ENCODE measurements around the gene GALNT17. TPM values are rescaled to one million over a fixed set of nuclear protein-coding genes. Genes with fewer than 3 reads are reported as not detected.

The GALNT17 gene
- polyA plus RNA-seq, 1 donor from 2014 or later = 15.7 TPM

DNA sequence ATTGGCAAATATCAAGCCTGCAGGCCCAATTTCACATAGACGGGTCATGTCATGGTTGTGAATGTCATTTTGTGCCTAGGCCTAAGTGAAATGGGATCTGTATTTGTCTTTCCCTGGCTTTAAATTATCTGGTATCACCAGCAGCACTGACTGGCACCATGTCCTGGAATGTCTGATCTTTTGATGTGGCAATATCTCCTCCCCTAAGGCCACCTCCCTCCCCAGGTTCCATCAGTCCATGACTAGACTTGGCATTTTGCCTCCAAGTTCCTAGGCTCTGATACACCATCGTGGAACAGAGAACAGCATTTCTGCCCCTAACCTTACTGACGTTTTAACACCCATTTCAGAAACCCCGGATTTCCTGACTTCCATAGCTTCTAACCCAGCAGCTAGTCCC lies 513.9 kb downstream of the GALNT17 start:
- no peak for TF ChIP-seq TAF1 (IDR thresholded peaks at IDR 0.05; ENCODE audit: low read depth)
- no peak for TF ChIP-seq MXI1 (conservative IDR thresholded peaks at IDR 0.05; ENCODE audit: poor library complexity, severe bottlenecking)
- TF ChIP-seq POLR2AphosphoS5 (IDR thresholded peaks at IDR 0.05) = no peak
- no peak for TF ChIP-seq EZH2 (IDR thresholded peaks at IDR 0.05; ENCODE audit: borderline replicate concordance, insufficient read depth, low read length, poor library complexity, severe bottlenecking)
- no peak for TF ChIP-seq SMC3 (conservative IDR thresholded peaks at IDR 0.05; ENCODE audit: poor library complexity)
- TF ChIP-seq EP300 (conservative IDR thresholded peaks at IDR 0.05; ENCODE audit: poor library complexity, severe bottlenecking) = no peak
- TF ChIP-seq, protein P1, sequence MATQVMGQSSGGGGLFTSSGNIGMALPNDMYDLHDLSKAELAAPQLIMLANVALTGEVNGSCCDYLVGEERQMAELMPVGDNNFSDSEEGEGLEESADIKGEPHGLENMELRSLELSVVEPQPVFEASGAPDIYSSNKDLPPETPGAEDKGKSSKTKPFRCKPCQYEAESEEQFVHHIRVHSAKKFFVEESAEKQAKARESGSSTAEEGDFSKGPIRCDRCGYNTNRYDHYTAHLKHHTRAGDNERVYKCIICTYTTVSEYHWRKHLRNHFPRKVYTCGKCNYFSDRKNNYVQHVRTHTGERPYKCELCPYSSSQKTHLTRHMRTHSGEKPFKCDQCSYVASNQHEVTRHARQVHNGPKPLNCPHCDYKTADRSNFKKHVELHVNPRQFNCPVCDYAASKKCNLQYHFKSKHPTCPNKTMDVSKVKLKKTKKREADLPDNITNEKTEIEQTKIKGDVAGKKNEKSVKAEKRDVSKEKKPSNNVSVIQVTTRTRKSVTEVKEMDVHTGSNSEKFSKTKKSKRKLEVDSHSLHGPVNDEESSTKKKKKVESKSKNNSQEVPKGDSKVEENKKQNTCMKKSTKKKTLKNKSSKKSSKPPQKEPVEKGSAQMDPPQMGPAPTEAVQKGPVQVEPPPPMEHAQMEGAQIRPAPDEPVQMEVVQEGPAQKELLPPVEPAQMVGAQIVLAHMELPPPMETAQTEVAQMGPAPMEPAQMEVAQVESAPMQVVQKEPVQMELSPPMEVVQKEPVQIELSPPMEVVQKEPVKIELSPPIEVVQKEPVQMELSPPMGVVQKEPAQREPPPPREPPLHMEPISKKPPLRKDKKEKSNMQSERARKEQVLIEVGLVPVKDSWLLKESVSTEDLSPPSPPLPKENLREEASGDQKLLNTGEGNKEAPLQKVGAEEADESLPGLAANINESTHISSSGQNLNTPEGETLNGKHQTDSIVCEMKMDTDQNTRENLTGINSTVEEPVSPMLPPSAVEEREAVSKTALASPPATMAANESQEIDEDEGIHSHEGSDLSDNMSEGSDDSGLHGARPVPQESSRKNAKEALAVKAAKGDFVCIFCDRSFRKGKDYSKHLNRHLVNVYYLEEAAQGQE (IDR thresholded peaks at IDR 0.05; ENCODE audit: borderline replicate concordance) = no peak

DNA sequence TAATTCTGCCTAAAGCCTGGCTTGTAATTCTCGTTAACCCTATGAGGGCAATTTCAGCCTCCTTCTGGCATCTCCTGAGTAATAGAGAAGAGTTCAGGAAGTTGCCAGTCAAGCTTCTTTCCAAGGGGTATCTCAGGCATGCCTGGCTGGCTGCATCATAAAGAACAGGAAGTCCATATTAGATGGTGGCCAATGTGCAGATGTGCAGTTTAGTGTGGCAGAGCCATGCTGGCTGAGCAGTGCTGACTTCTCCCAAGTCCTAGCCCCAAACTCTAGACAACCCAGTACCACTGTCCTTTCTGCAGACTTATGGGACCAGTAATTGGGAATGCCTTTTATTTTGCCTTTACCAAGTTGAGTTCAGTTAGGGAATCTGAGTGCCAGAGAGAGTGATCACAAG lies 517.9 kb downstream of the GALNT17 start:
- Histone ChIP-seq H3K4me2 (ENCODE audit: low read length) (no peak overlapping the region), H3F3A (ENCODE audit: insufficient read depth, low read length, poor library complexity, severe bottlenecking) (no peaks in the 10 kb centered on the region), H4K20me1 (ENCODE audit: insufficient read depth) (no peaks in the 10 kb centered on the region), H3K79me2 (replicated peaks; ENCODE audit: insufficient read depth, low read length) (no peaks in the 10 kb centered on the region), H3K4me3 (ENCODE audit: low read length) (no peak overlapping the region), H3K27me3 (ENCODE audit: insufficient read depth, low read depth, low read length) (no peaks in the 10 kb centered on the region), H3K27ac (ENCODE audit: low read length) (no peak overlapping the region), H3K9me3 (ENCODE audit: low read length) (no peaks in the 10 kb centered on the region), H3K36me3 (ENCODE audit: insufficient read depth, low read length) (no peaks in the 10 kb centered on the region), H3K9me2 (ENCODE audit: insufficient read depth, low read length) (no peaks in the 10 kb centered on the region), H2AFZ (ENCODE audit: low read depth, low read length) (no peak overlapping the region), H3K9ac (ENCODE audit: low read length) (no peak overlapping the region)
- no peak for TF ChIP-seq EP300 (conservative IDR thresholded peaks at IDR 0.05; ENCODE audit: poor library complexity, severe bottlenecking)
- TF ChIP-seq EZH2 (IDR thresholded peaks at IDR 0.05; ENCODE audit: borderline replicate concordance, insufficient read depth, low read length, poor library complexity, severe bottlenecking) = no peak
- no peak for TF ChIP-seq RAD21 (conservative IDR thresholded peaks at IDR 0.05)
- TF ChIP-seq, protein P2, sequence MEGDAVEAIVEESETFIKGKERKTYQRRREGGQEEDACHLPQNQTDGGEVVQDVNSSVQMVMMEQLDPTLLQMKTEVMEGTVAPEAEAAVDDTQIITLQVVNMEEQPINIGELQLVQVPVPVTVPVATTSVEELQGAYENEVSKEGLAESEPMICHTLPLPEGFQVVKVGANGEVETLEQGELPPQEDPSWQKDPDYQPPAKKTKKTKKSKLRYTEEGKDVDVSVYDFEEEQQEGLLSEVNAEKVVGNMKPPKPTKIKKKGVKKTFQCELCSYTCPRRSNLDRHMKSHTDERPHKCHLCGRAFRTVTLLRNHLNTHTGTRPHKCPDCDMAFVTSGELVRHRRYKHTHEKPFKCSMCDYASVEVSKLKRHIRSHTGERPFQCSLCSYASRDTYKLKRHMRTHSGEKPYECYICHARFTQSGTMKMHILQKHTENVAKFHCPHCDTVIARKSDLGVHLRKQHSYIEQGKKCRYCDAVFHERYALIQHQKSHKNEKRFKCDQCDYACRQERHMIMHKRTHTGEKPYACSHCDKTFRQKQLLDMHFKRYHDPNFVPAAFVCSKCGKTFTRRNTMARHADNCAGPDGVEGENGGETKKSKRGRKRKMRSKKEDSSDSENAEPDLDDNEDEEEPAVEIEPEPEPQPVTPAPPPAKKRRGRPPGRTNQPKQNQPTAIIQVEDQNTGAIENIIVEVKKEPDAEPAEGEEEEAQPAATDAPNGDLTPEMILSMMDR (IDR thresholded peaks at IDR 0.05; ENCODE audit: poor library complexity, severe bottlenecking) = no peak
- TF ChIP-seq, protein P1 (IDR thresholded peaks at IDR 0.05; ENCODE audit: borderline replicate concordance) = no peak
- TF ChIP-seq TAF1 (IDR thresholded peaks at IDR 0.05; ENCODE audit: low read depth) = no peak
- no peak for TF ChIP-seq SMC3 (conservative IDR thresholded peaks at IDR 0.05; ENCODE audit: poor library complexity)
- no peak for TF ChIP-seq POLR2AphosphoS5 (IDR thresholded peaks at IDR 0.05)
- TF ChIP-seq MXI1 (conservative IDR thresholded peaks at IDR 0.05; ENCODE audit: poor library complexity, severe bottlenecking) = no peak

More for the DNA sequence above, 513.9 kb downstream of the GALNT17 start:
- Histone ChIP-seq H2AFZ (ENCODE audit: low read depth, low read length) (no peak overlapping the region), H3K9me3 (ENCODE audit: low read length) (no peaks in the 10 kb centered on the region), H3K9ac (ENCODE audit: low read length) (no peak overlapping the region), H3K4me3 (ENCODE audit: low read length) (no peak overlapping the region), H4K20me1 (ENCODE audit: insufficient read depth) (no peaks in the 10 kb centered on the region), H3K9me2 (ENCODE audit: insufficient read depth, low read length) (no peaks in the 10 kb centered on the region), H3K4me2 (ENCODE audit: low read length) (no peak overlapping the region), H3F3A (ENCODE audit: insufficient read depth, low read length, poor library complexity, severe bottlenecking) (no peaks in the 10 kb centered on the region), H3K27ac (ENCODE audit: low read length) (no peak overlapping the region), H3K79me2 (replicated peaks; ENCODE audit: insufficient read depth, low read length) (no peaks in the 10 kb centered on the region), H3K27me3 (ENCODE audit: insufficient read depth, low read depth, low read length) (no peaks in the 10 kb centered on the region), H3K36me3 (ENCODE audit: insufficient read depth, low read length) (no peaks in the 10 kb centered on the region)

All from neural cell (in vitro differentiated cells).